Nasal cavity respiratory epithelium epithelial cell of viscerocranial mucosa (primary cell): ENCODE measurements around the gene TXNDC8. TPM values are rescaled to one million over a fixed set of nuclear protein-coding genes. Genes with fewer than 3 reads are reported as not detected.

Source experiments
- total RNA-seq: library from RNA; depleted of rRNA; stranded (reverse); fragments of >200 nt; gene quantifications from 2 replicates; pipeline ENCODE4 v1.2.3, GENCODE V29; 2014

TXNDC8 gene
- not detected in 2 replicates for total RNA-seq

DNA sequence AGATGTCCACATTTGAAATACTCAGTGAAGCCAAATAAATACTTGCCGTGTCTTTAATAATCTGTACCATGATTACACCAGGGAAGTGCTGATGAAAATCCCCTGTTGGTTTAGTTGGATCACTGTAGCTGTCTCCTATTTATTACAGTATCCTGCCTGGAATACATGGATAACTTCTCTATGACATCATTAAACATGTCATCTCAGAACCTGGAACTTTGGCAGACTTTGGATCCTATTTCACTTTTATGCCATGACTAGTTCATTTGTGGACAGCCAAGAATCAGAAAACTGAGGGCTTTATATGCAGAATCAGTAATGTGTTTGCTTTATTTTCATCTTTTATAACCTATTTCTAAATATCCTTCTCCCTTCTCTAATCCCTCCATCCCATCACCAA, at the start of gene TXNDC8:
Gene TXNDC8 (minus strand): TSS at position 137 of the 400 bp plus-strand sequence.

DNA sequence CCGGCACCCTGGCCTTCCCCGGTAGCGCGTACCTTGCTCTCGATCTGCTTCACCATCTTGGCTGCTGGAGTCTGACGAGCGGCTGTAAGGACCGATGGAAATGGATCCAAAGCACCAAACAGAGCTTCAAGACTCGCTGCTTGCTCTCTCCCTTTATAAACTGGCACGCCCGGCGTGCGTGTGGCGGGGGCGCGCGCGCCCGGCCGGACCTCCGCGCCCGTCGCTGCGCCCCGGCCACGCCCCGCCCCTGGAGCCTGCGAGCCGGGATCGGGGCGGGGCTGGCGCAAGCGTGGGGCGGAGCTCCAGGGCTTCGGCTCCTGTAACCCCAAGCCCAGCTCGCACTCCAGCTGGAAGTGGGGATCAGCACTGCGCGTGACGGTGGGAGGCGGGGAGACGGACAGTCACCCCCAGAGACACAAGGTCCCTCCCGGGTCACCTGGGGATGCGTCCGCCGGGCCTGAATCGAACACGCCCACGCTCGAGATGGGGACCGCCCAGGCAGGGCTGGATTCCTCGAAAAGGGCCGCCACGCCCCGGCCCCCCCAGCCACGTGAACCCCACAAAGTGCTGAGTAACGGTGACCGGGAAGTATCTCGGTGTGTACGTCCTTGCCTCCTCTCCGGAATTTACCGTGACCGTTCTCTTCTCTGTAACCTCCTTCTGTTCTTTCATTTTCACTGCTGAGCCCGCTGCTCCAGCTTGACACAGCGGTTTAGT, 81.1 kb downstream of the TXNDC8 start, which contains the start of gene TXN:
Gene TXN (minus strand): TSS at position 128 of the 717 bp plus-strand sequence. CDS start 72 bp downstream, at position 56.

Other genes with a start within 250 kb of the TXNDC8 start
- under 0.01 and 0.07 TPM in 2 replicates for gene C9orf152, start 129.7 kb downstream of the TXNDC8 start, total RNA-seq
- 298 and 497 TPM in 2 replicates for gene TXN, start 81.4 kb downstream of the TXNDC8 start, total RNA-seq
- gene SVEP1, start 241.9 kb upstream of the TXNDC8 start, total RNA-seq, result under 0.01 and 0.28 TPM in 2 replicates